ENCODE data around the gene C1QTNF7. TPM values are rescaled to one million over a fixed set of nuclear protein-coding genes. Genes with fewer than 3 reads are reported as not detected.

C1QTNF7 gene
- total RNA-seq = under 0.01 TPM

GRCh38 chr4:15427701-15428100, at the start of gene C1QTNF7:
C1QTNF7 (plus strand) TSS chr4:15428033; CDS start chr4:15435744, 7,711 bp downstream.

GRCh38 chr4:15469402-15470127, 41.7 kb downstream of the C1QTNF7 start, which contains the start of gene CC2D2A:
CC2D2A (plus strand) TSS chr4:15469882; CDS start chr4:15475933, 6,051 bp downstream.

Small RNA genes within 50 kb of the gene (small RNA-seq; reads per million reads assigned to genes)
- not detected for gene AC007016.1 (ENCODE audit: low replicate concordance)

Other genes with a start within 250 kb of the C1QTNF7 start
- 39.4 TPM for gene CC2D2A, start 41.8 kb downstream of the C1QTNF7 start, total RNA-seq
- 200 TPM for gene FBXL5, start 227.3 kb downstream of the C1QTNF7 start, total RNA-seq

All from parietal lobe (tissue), 2 donors.